Common myeloid progenitor, CD34-positive (primary cell): ENCODE measurements around the gene MVD.
A peak's percentile ranks its signal among the peaks of the same experiment; 100 is the strongest.

Experiments used
- CTCF ChIA-PET: fragments of 350-600 bp; sonication (Branson Sonifier 250); formaldehyde crosslinking; loops from one replicate; lab custom pipeline; 2021; ENCODE audit warnings: antibody characterized with exemption; lab: Charles Lee
- POLR2A ChIA-PET: fragments of 350-600 bp; sonication (Branson Sonifier 250); formaldehyde crosslinking; loops from one replicate; lab custom pipeline; 2021; ENCODE audit warnings: antibody characterized with exemption; lab: Charles Lee
- DNase-seq, 3 donors: peaks; one replicate each; pipeline versions ENCODE4 v3.0.0 to v3.0.0-alpha.2; 2013
- H3K27ac ChIP-seq, 2 experiments: 1 replicate in 1 of 2; 2 replicates in 1 of 2; pipeline ENCODE4 v1.7.0; 2013; ENCODE audit warnings: inconsistent platforms in 2 of 2, low read length in 2 of 2, mild to moderate bottlenecking in 2 of 2, low read depth in 1 of 2, moderate library complexity in 1 of 2; ENCODE audit not compliant: severe bottlenecking in 2 of 2, insufficient read depth in 1 of 2, poor library complexity in 1 of 2
- H3K27me3 ChIP-seq, 5 experiments: replicated peaks in 2 of 5; 1 replicate in 3 of 5; 2 replicates in 2 of 5; pipeline versions ENCODE4 v1.6.1 to v1.7.0; 2013; ENCODE audit warnings: low read length in 4 of 5, mild to moderate bottlenecking in 2 of 5, moderate library complexity in 2 of 5, inconsistent platforms in 1 of 5; ENCODE audit not compliant: insufficient read depth in 5 of 5, control insufficient read depth in 4 of 5
- H3K36me3 ChIP-seq, 4 experiments: 1 replicate in 2 of 4; 2 replicates in 2 of 4; pipeline versions ENCODE4 v1.6.1 to v1.7.0; 2013; ENCODE audit warnings: low read length in 3 of 4, control low read depth in 1 of 4, mild to moderate bottlenecking in 1 of 4; ENCODE audit not compliant: control insufficient read depth in 4 of 4, insufficient read depth in 4 of 4
- H3K4me1 ChIP-seq, 4 experiments: 1 replicate in 3 of 4; 2 replicates in 1 of 4; pipeline versions ENCODE4 v1.6.1 to v1.7.1; 2013; ENCODE audit warnings: low read length in 3 of 4, mild to moderate bottlenecking in 3 of 4, control low read depth in 1 of 4, inconsistent platforms in 1 of 4, moderate library complexity in 1 of 4; ENCODE audit not compliant: control insufficient read depth in 4 of 4, insufficient read depth in 4 of 4; ENCODE audit errors: control extremely low read depth in 1 of 4
- H3K4me3 ChIP-seq, 7 experiments: 1 replicate in 4 of 7; 2 replicates in 3 of 7; pipeline versions ENCODE4 v1.5.1 to v1.7.0; 2013; ENCODE audit warnings: mild to moderate bottlenecking in 7 of 7, low read length in 6 of 7, moderate library complexity in 6 of 7, inconsistent platforms in 2 of 7, low read depth in 2 of 7, control low read depth in 1 of 7; ENCODE audit not compliant: insufficient read depth in 4 of 7, control insufficient read depth in 1 of 7; ENCODE audit errors: extremely low read depth in 1 of 7
- H3K9me3 ChIP-seq, 5 experiments: 1 replicate in 4 of 5; 2 replicates in 1 of 5; pipeline versions ENCODE4 v1.6.1 to v1.7.1; 2013; ENCODE audit warnings: low read length in 4 of 5, mild to moderate bottlenecking in 2 of 5, inconsistent platforms in 1 of 5, low read depth in 1 of 5, moderate library complexity in 1 of 5; ENCODE audit not compliant: control insufficient read depth in 4 of 5, insufficient read depth in 2 of 5; ENCODE audit errors: control extremely low read depth in 1 of 5
- WGBS: methylation state at CpG from one replicate; pipeline ENCODE4 v1.1.5; 2013; ENCODE audit not compliant: insufficient coverage; 5-methylcytosine and 5-hydroxymethylcytosine counted together

The MVD gene

DNA sequence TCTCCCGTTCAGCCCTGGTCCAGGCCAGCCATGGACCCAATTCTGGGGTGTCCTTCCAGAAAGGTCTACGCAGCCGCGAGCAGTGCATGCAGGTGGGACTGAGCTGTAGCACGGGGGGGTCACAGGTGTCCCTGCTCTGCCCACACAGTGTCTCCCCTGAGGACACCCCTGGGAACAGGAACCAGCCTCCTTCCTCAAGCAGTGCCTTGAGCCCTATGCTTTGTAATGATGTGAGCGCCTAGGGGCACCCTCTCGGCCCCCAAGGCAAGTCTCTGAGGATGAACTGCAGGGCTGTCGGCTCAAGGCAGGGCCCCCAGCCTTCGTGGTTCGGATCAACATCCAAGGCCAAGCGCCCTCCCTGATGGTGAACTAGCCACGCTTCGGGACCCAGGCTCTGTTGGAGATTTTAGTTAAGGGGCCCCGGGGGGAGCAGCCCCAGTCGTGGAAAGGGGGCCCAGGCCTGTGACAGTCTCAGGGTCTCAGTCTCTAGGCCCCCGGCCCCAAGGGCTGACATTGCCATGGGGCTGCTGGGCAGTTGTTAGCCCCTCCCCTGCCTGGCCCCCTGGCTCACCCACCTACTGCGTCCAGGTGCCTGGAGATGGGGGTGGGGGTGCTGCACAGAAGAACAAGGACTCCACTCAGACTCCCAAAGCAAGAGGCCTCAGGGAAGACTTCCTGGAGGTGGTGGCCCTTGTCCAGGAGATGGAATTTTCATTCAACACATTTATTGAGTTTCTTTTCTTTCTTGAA lies 22.2 kb downstream of the MVD start:
- H3K27me3 ChIP-seq: peaks cover 0 to 56% (median 17%) of the 10 kb centered on the region in 5 experiments
- CTCF ChIA-PET: interaction anchor here (0.9 kb wide), 1 partner anchor 23 kb away, joined by 4 read pairs; no protein-coding TSS in a partner anchor
- peak in 1 of 3 donors; percentile 17 for DNase-seq
- H3K4me3 ChIP-seq: no peak overlapping the region
- POLR2A ChIA-PET: interaction anchor here (0.6 kb wide), 1 partner anchor 63 kb away, joined by 3 read pairs; no protein-coding TSS in a partner anchor
- H3K27ac ChIP-seq: no peak overlapping the region
- peaks cover 0 to 32% (median 14%) of the 10 kb centered on the region in 4 experiments for H3K36me3 ChIP-seq
- H3K9me3 ChIP-seq: no peaks in the 10 kb centered on the region
- peaks cover 0 to 10% (median 4%) of the 10 kb centered on the region in 4 experiments for H3K4me1 ChIP-seq
- WGBS: 59% methylated on average over 14 of the region's 17 CpGs

GRCh38 chr16:88640039-88640495 lies 22.8 kb downstream of the MVD start:
- Histone ChIP-seq H3K27ac (no peak overlapping the region), H3K27me3 (peaks cover 0 to 62% (median 17%) of the 10 kb centered on the region in 5 experiments), H3K4me3 (no peak overlapping the region), H3K9me3 (no peaks in the 10 kb centered on the region), H3K4me1 (peaks cover 0 to 14% (median 6%) of the 10 kb centered on the region in 4 experiments), H3K36me3 (peaks cover 0 to 26% (median 10%) of the 10 kb centered on the region in 4 experiments)
- ChIA-PET CTCF (interaction anchor here (0.6 to 0.9 kb wide), 2 partner anchors 24 to 43 kb away, joined by 3 to 4 read pairs; no protein-coding TSS in a partner anchor), POLR2A (interaction anchor here (0.6 kb wide), 1 partner anchor 63 kb away, joined by 3 read pairs; no protein-coding TSS in a partner anchor)
- 33% methylated on average over 2 of the region's 13 CpGs for WGBS
- DNase-seq: no peak

DNA sequence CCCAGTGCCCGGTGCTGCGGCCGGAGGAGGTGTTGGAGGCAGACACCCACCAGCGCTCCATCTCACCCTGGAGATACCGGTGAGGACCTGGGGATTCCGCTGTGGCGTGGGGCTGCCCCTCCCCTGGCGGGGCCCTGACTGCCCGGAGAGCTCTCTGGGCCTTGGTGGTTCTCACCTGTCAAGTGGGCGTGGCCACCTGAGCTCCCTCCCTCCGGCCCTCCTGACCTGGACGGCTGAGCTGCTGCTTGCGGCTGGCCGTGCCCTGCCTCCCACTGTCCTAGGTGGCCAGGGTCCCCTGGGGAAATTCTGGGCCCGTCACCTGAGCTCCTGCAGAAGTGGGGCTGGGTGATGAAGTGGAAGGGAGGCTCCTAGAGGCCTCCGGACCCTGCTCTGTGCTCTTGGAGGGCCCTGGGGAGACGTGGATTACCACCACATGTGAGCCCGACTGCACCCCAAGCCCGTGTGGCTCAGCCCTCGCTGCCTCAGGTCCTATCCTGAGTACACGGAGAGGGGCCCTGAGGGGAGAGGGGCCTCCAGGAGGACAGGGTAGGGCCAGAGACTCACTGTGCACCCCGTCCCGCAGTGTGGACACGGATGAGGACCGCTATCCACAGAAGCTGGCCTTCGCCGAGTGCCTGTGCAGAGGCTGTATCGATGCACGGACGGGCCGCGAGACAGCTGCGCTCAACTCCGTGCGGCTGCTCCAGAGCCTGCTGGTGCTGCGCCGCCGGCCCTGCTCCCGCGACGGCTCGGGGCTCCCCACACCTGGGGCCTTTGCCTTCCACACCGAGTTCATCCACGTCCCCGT lies 23.5 kb downstream of the MVD start:
- Histone ChIP-seq H3K4me3 (no peak overlapping the region), H3K4me1 (peaks cover 0 to 20% (median 12%) of the 10 kb centered on the region in 4 experiments)

GRCh38 chr16:88638323-88639230 lies 24.3 kb downstream of the MVD start, which contains the start of gene IL17C:
Gene IL17C, plus strand, starts transcription at chr16:88638572. Its CDS starts 70 bp downstream, at chr16:88638642.
- H3K27me3 ChIP-seq: peaks cover 0 to 72% (median 18%) of the 10 kb centered on the region in 5 experiments
- peaks cover 0 to 29% (median 20%) of the 10 kb centered on the region in 4 experiments for H3K4me1 ChIP-seq
- no peak within 1 kb of the TSS for H3K27ac ChIP-seq
- ChIA-PET POLR2A (no interaction called here), CTCF (interaction anchor here (0.6 to 1.1 kb wide), 3 partner anchors 11 to 98 kb away, joined by 3 to 4 read pairs (median 3); no protein-coding TSS in a partner anchor)
- H3K4me3 ChIP-seq: no peak within 1 kb of the TSS
- WGBS: 40% methylated on average over 24 of the region's 27 CpGs
- H3K36me3 ChIP-seq: peaks cover 0 to 14% (median 4%) of the 10 kb centered on the region in 4 experiments
- DNase-seq: peak in 1 of 3 donors; percentile 21
- no peaks in the 10 kb centered on the region for H3K9me3 ChIP-seq

More for the DNA sequence above, 23.5 kb downstream of the MVD start:
- WGBS: 27% methylated on average over 41 of the region's 45 CpGs
- H3K9me3 ChIP-seq: no peaks in the 10 kb centered on the region
- ChIA-PET CTCF (interaction anchor here (0.6 to 1.1 kb wide), 3 partner anchors 10 to 65 kb away, joined by 3 to 4 read pairs (median 3); no protein-coding TSS in a partner anchor), POLR2A (no interaction called here)
- peaks cover 0 to 21% (median 7%) of the 10 kb centered on the region in 4 experiments for H3K36me3 ChIP-seq
- peak in 1 of 3 donors; percentile 21 for DNase-seq
- peaks cover 0 to 68% (median 18%) of the 10 kb centered on the region in 5 experiments for H3K27me3 ChIP-seq
- H3K27ac ChIP-seq: no peak overlapping the region

DNA sequence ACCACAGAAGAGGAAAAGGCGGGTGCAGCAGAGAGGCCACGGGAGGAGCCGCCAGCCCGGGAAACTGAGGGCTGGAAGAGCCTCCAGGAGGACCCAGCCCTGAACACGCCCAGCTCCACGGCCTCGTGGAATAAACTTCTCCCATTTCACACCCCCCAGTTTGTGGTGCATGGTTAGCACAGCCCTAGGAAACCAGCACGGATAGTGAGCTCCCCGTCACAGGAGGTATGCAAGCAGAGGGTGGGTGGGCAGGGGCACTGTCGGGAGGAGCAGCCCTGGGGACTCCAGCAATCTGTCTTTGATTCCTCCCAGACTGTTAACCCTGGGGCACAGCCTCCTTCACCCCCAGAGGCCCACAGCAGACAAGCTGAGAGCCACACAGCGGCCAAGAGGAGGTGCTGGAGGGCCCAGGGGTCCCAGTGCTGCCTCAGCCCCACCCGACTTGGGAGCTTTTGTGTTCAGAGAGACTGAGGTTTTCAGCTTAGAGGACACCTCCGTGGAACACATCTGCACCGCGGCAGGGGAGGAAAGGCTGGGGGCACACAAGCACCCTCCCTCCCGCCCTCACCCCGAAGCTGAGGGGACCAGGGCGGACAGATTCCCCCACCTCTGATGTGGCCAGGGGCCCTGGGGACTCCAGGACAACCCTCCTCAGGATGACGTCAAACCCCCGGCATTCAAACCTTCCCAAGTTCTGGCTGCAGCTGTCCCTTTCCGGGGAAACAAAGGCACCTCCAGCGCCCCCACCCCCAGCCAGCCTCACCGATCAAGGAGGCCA lies 26.2 kb downstream of the MVD start:
- H3K27me3 ChIP-seq: peaks cover 0 to 72% (median 18%) of the 10 kb centered on the region in 5 experiments
- peaks cover 0 to 31% (median 21%) of the 10 kb centered on the region in 4 experiments for H3K4me1 ChIP-seq
- 64% methylated on average over 12 of the region's 23 CpGs for WGBS
- no peak overlapping the region for H3K27ac ChIP-seq
- no peak overlapping the region for H3K4me3 ChIP-seq
- no peak for DNase-seq
- ChIA-PET POLR2A (no interaction called here), CTCF (interaction anchor here (0.7 to 1.1 kb wide), 3 partner anchors 10 to 48 kb away, joined by 3 to 4 read pairs (median 3); no protein-coding TSS in a partner anchor)
- peaks cover 0 to 15% (median 8%) of the 10 kb centered on the region in 4 experiments for H3K36me3 ChIP-seq
- H3K9me3 ChIP-seq: no peaks in the 10 kb centered on the region
